ENCODE data around the gene CYFIP2.

GRCh38 chr5:157390551-157391297 is 124.8 kb downstream of the CYFIP2 start:
- TF ChIP-seq, protein P1, sequence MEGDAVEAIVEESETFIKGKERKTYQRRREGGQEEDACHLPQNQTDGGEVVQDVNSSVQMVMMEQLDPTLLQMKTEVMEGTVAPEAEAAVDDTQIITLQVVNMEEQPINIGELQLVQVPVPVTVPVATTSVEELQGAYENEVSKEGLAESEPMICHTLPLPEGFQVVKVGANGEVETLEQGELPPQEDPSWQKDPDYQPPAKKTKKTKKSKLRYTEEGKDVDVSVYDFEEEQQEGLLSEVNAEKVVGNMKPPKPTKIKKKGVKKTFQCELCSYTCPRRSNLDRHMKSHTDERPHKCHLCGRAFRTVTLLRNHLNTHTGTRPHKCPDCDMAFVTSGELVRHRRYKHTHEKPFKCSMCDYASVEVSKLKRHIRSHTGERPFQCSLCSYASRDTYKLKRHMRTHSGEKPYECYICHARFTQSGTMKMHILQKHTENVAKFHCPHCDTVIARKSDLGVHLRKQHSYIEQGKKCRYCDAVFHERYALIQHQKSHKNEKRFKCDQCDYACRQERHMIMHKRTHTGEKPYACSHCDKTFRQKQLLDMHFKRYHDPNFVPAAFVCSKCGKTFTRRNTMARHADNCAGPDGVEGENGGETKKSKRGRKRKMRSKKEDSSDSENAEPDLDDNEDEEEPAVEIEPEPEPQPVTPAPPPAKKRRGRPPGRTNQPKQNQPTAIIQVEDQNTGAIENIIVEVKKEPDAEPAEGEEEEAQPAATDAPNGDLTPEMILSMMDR (IDR thresholded peaks at IDR 0.05) = no peak
- no peak for TF ChIP-seq POLR2A (IDR thresholded peaks at IDR 0.05)

Data from uterus (tissue), 2 donors.